ENCODE measurements around the gene ARMC9.
"Not testable (repeated sequence)": the region's sequence is repeated elsewhere in the genome, so short reads cannot be mapped to it uniquely, and the experiment has no call there.

The ARMC9 gene

GRCh38 chr2:231388725-231389346 is 190.4 kb downstream of the ARMC9 start:
- no peak for DNase-seq

- no peak for DNase-seq
Observed at GRCh38 chr2:231390667-231391066, 192.2 kb downstream of the ARMC9 start.

- no peak for DNase-seq
Observed at GRCh38 chr2:231391981-231392380, 193.6 kb downstream of the ARMC9 start.

- DNase-seq, result no peak
Observed at GRCh38 chr2:231392431-231393148, 194.2 kb downstream of the ARMC9 start.

GRCh38 chr2:231393149-231394131 is 195.0 kb downstream of the ARMC9 start:
- no peak for DNase-seq

GRCh38 chr2:231394211-231395141 is 196.0 kb downstream of the ARMC9 start:
- DNase-seq, result no peak

- DNase-seq, result no peak
Observed at GRCh38 chr2:231395188-231396057, 197.0 kb downstream of the ARMC9 start, which contains the start of gene B3GNT7. Gene B3GNT7, plus strand, starts transcription at chr2:231395710. Its CDS starts 94 bp downstream, at chr2:231395804.

- DNase-seq, result no peak
Observed at GRCh38 chr2:231396058-231396821, 197.8 kb downstream of the ARMC9 start.

GRCh38 chr2:231397011-231397927 is 198.8 kb downstream of the ARMC9 start:
- DNase-seq, result no peak

GRCh38 chr2:231397928-231398294 is 199.5 kb downstream of the ARMC9 start:
- no peak for DNase-seq

GRCh38 chr2:231398585-231398984 is 200.2 kb downstream of the ARMC9 start:
- DNase-seq, result no peak

GRCh38 chr2:231399046-231399852 is 200.8 kb downstream of the ARMC9 start:
- DNase-seq, result no peak

GRCh38 chr2:231399853-231400680 is 201.6 kb downstream of the ARMC9 start:
- no peak for DNase-seq

GRCh38 chr2:231400681-231401080 is 202.2 kb downstream of the ARMC9 start:
- DNase-seq, result not testable (repeated sequence)

GRCh38 chr2:231401101-231401500 is 202.7 kb downstream of the ARMC9 start:
- DNase-seq, result not testable (repeated sequence)

GRCh38 chr2:231403421-231404182 is 205.2 kb downstream of the ARMC9 start:
- not testable (repeated sequence) for DNase-seq

GRCh38 chr2:231404183-231404578 is 205.8 kb downstream of the ARMC9 start:
- DNase-seq, result not testable (repeated sequence)
